AG09319 (cell line): ENCODE results near the gene TRIM29.

Experiments used
- DNase-seq: peaks from one replicate; pipeline ENCODE4 v3.0.0-alpha.2; 2010; ENCODE audit warnings: low read depth; ENCODE audit errors: extremely low read depth
- CTCF ChIP-seq: IDR thresholded peaks from 2 replicates; pipeline ENCODE4 v1.5.1; 2011; ENCODE audit warnings: low read depth, mild to moderate bottlenecking, inconsistent platforms, low read length, moderate library complexity

The TRIM29 gene

GRCh38 chr11:120142441-120143100 lies 4.7 kb upstream of the TRIM29 start:
- TF ChIP-seq CTCF: no peak
- no peak for DNase-seq

GRCh38 chr11:120141768-120142423 lies 4.0 kb upstream of the TRIM29 start:
- no peak for TF ChIP-seq CTCF
- no peak for DNase-seq

- DNase-seq: no peak
- TF ChIP-seq CTCF: no peak
Observed at GRCh38 chr11:120141113-120141767, 3.3 kb upstream of the TRIM29 start.

- DNase-seq: no peak
- TF ChIP-seq CTCF: no peak
Observed at GRCh38 chr11:120139316-120140069, 1.6 kb upstream of the TRIM29 start.

- no peak for TF ChIP-seq CTCF
- no peak for DNase-seq
Observed at GRCh38 chr11:120137187-120137610, 714 bp downstream of the TRIM29 start.

- no peak for DNase-seq
- no peak for TF ChIP-seq CTCF
Observed at GRCh38 chr11:120136356-120136755, 1.6 kb downstream of the TRIM29 start.

GRCh38 chr11:120135838-120136237 lies 2.1 kb downstream of the TRIM29 start:
- no peak for TF ChIP-seq CTCF
- no peak for DNase-seq
